GM21786 (cell line): ENCODE data around the gene CDKL2.
A peak's percentile ranks its signal among the peaks of the same experiment; 100 is the strongest.
"Not testable (repeated sequence)": the region's sequence is repeated elsewhere in the genome, so short reads cannot be mapped to it uniquely, and the experiment has no call there.

ENCODE experiments used
- ATAC-seq: cut with Tn5 transposase; IDR thresholded peaks from one replicate; pipeline ENCODE4 v1.9.1; 2021; ENCODE audit not compliant: unreplicated experiment

The CDKL2 gene

GRCh38 chr4:75555294-75556164, 74.8 kb downstream of the CDKL2 start, which contains the start of gene ODAPH:
TSS of gene ODAPH (plus strand) at chr4:75556066. CDS start at chr4:75556083, 17 bp downstream.
- ATAC-seq, result peak; percentile 94

GRCh38 chr4:75552452-75552851, 77.9 kb downstream of the CDKL2 start:
- ATAC-seq, result no peak

GRCh38 chr4:75549019-75549418, 81.3 kb downstream of the CDKL2 start:
- no peak for ATAC-seq

GRCh38 chr4:75547647-75548387, 82.5 kb downstream of the CDKL2 start:
- no peak for ATAC-seq

- ATAC-seq, result no peak
These were observed 84.8 kb downstream of the CDKL2 start for GRCh38 chr4:75545526-75545925.

GRCh38 chr4:75544870-75545269, 85.5 kb downstream of the CDKL2 start:
- no peak for ATAC-seq

GRCh38 chr4:75544220-75544619, 86.1 kb downstream of the CDKL2 start:
- ATAC-seq, result not testable (repeated sequence)

GRCh38 chr4:75542824-75543223, 87.5 kb downstream of the CDKL2 start:
- no peak for ATAC-seq

GRCh38 chr4:75537308-75537707, 93.0 kb downstream of the CDKL2 start:
- not testable (repeated sequence) for ATAC-seq

GRCh38 chr4:75533926-75534325, 96.4 kb downstream of the CDKL2 start:
- ATAC-seq, result not testable (repeated sequence)

GRCh38 chr4:75533339-75533887, 96.9 kb downstream of the CDKL2 start:
- ATAC-seq, result not testable (repeated sequence)

- not testable (repeated sequence) for ATAC-seq
These were observed 98.7 kb downstream of the CDKL2 start for GRCh38 chr4:75531536-75532143.

- ATAC-seq, result no peak
These were observed 99.6 kb downstream of the CDKL2 start for GRCh38 chr4:75530556-75531322.
